Esophagus squamous epithelium (tissue), 4 donors: ENCODE results near the gene TRO.

ENCODE experiments used
- CTCF ChIP-seq, 6 experiments: fragments of 450-650 bp in 4 of 6; fragments of 200-600 bp in 2 of 6; sonication (generic) in 2 of 6; IDR thresholded peaks; one replicate each; pipeline ENCODE4 v1.5.1; 2016 to 2019; ENCODE audit warnings: antibody characterized with exemption in 6 of 6, mild to moderate bottlenecking in 4 of 6, moderate library complexity in 4 of 6
- POLR2A ChIP-seq, 4 donors: fragments of 450-650 bp; IDR thresholded peaks; one replicate each; pipeline ENCODE4 v1.6.1; 2017; ENCODE audit warnings: antibody characterized with exemption in 4 of 4, mild to moderate bottlenecking in 4 of 4, moderate library complexity in 3 of 4

GRCh38 chrX:54923376-54923775, 2.8 kb downstream of the TRO start:
- TF ChIP-seq CTCF (IDR thresholded peaks at IDR 0.05): no peak
- no peak for TF ChIP-seq POLR2A (IDR thresholded peaks at IDR 0.05)
